ENCODE data around the gene NEK9.

DNA sequence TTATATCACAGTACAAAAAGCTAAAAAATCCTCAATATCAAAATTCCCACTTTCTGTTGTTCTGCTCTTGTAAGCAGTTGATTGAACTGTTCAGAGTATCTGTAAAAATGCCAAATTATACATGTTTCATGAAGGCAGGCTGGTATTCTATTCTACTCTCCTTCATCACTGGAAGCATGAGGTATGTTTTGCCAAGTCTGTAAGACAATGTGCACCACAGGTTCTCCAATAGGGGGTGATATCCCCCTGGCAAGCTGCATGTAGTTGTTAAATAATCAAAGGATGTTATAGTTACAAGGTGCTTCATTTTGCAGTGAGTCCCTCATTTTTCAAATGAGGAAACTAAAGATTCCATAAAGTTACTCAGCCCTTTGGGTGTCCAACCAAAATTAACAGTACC lies 15.1 kb upstream of the NEK9 start:
- TF ChIP-seq, protein P1, sequence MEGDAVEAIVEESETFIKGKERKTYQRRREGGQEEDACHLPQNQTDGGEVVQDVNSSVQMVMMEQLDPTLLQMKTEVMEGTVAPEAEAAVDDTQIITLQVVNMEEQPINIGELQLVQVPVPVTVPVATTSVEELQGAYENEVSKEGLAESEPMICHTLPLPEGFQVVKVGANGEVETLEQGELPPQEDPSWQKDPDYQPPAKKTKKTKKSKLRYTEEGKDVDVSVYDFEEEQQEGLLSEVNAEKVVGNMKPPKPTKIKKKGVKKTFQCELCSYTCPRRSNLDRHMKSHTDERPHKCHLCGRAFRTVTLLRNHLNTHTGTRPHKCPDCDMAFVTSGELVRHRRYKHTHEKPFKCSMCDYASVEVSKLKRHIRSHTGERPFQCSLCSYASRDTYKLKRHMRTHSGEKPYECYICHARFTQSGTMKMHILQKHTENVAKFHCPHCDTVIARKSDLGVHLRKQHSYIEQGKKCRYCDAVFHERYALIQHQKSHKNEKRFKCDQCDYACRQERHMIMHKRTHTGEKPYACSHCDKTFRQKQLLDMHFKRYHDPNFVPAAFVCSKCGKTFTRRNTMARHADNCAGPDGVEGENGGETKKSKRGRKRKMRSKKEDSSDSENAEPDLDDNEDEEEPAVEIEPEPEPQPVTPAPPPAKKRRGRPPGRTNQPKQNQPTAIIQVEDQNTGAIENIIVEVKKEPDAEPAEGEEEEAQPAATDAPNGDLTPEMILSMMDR (IDR thresholded peaks at IDR 0.05): peak in 5 of 7 experiments; percentile 32 to 50 (median 43)
- no peak for TF ChIP-seq POLR2A (IDR thresholded peaks at IDR 0.05)

All from body of pancreas (tissue), 4 donors.